ENCODE data around the gene MED13L.

DNA sequence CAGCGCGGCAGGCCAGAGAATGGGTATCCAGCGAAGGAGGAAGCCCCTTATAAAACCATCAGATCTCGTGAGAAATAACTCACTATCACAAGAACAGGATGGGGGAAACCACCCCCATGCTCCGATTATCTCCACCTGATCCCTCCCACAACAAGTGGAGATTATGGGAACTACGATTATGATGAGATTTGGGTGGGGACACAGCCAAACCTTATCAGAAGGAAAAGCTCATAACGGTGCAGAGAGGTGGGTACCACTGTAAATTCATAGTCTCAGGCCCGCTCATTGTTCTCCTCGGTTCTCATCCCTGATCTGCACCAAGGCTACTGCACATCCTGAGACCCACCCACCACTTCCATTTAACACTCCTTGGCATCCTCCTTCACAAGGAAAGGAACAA, 326.5 kb downstream of the MED13L start:
- TF ChIP-seq, protein P1, sequence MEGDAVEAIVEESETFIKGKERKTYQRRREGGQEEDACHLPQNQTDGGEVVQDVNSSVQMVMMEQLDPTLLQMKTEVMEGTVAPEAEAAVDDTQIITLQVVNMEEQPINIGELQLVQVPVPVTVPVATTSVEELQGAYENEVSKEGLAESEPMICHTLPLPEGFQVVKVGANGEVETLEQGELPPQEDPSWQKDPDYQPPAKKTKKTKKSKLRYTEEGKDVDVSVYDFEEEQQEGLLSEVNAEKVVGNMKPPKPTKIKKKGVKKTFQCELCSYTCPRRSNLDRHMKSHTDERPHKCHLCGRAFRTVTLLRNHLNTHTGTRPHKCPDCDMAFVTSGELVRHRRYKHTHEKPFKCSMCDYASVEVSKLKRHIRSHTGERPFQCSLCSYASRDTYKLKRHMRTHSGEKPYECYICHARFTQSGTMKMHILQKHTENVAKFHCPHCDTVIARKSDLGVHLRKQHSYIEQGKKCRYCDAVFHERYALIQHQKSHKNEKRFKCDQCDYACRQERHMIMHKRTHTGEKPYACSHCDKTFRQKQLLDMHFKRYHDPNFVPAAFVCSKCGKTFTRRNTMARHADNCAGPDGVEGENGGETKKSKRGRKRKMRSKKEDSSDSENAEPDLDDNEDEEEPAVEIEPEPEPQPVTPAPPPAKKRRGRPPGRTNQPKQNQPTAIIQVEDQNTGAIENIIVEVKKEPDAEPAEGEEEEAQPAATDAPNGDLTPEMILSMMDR (IDR thresholded peaks at IDR 0.05) = no peak
- TF ChIP-seq EP300 (IDR thresholded peaks at IDR 0.05) = no peak
